GM18526 (cell line): ENCODE data around the gene SLC1A3.

Experiments
- POLR2A ChIP-seq: IDR thresholded peaks from 3 replicates; pipeline ENCODE4 v1.6.1; 2011; ENCODE audit not compliant: insufficient read length; ENCODE audit errors: extremely low read depth

SLC1A3 gene

GRCh38 chr5:36593867-36594266, 12.5 kb upstream of the SLC1A3 start:
- no peak for TF ChIP-seq POLR2A

GRCh38 chr5:36596247-36596646, 10.2 kb upstream of the SLC1A3 start:
- TF ChIP-seq POLR2A = no peak

- no peak for TF ChIP-seq POLR2A
These were observed 9.7 kb upstream of the SLC1A3 start for GRCh38 chr5:36596756-36597155.

GRCh38 chr5:36598045-36598444, 8.4 kb upstream of the SLC1A3 start:
- TF ChIP-seq POLR2A = no peak

GRCh38 chr5:36599986-36600779, 6.2 kb upstream of the SLC1A3 start:
- TF ChIP-seq POLR2A = no peak

- TF ChIP-seq POLR2A = no peak
These were observed 5.4 kb upstream of the SLC1A3 start for GRCh38 chr5:36600917-36601527.

GRCh38 chr5:36602704-36603321, 3.6 kb upstream of the SLC1A3 start:
- no peak for TF ChIP-seq POLR2A

GRCh38 chr5:36605241-36605640, 1.2 kb upstream of the SLC1A3 start:
- no peak for TF ChIP-seq POLR2A

GRCh38 chr5:36606036-36606427, 374 bp upstream of the SLC1A3 start:
- no peak for TF ChIP-seq POLR2A

- no peak for TF ChIP-seq POLR2A
These were observed 737 bp downstream of the SLC1A3 start for GRCh38 chr5:36607114-36607571.

- no peak for TF ChIP-seq POLR2A
These were observed 1.7 kb downstream of the SLC1A3 start for GRCh38 chr5:36607838-36608783.

- no peak for TF ChIP-seq POLR2A
These were observed 4.2 kb downstream of the SLC1A3 start for GRCh38 chr5:36610621-36611020.

- TF ChIP-seq POLR2A = no peak
These were observed 5.3 kb downstream of the SLC1A3 start for GRCh38 chr5:36611520-36612274.

- TF ChIP-seq POLR2A = no peak
These were observed 6.8 kb downstream of the SLC1A3 start for GRCh38 chr5:36613241-36613640.
